Endothelial cell of umbilical vein (primary cell): ENCODE results near the gene RER1. TPM values are rescaled to one million over a fixed set of nuclear protein-coding genes. Genes with fewer than 3 reads are reported as not detected.

ENCODE experiments used
- BruUV-seq: library from RNA; stranded (reverse); fragments of 400-500 nt; replicated peaks from 2 replicates; lab custom pipeline; 2021; lab: Mats Ljungman, UMichigan
- CTCF ChIA-PET: fragments of 300-600, 350-600 bp; sonication (Branson Sonifier 250); formaldehyde crosslinking; loops from one replicate; lab custom pipeline; 2021; ENCODE audit warnings: antibody characterized with exemption, inconsistent platforms; lab: Charles Lee
- POLR2A ChIA-PET: fragments of 300-600, 350-600 bp; sonication (Branson Sonifier 250); formaldehyde crosslinking; loops from one replicate; lab custom pipeline; 2021; ENCODE audit warnings: antibody characterized with exemption, inconsistent platforms; lab: Charles Lee
- DNase-seq: peaks from one replicate; pipeline ENCODE4 v3.0.0-alpha.2; 2011; ENCODE audit warnings: low read depth, low spot score
- FAIRE-seq: peaks from 2 replicates; lab custom pipeline; 2011; peaks lifted over from hg19 to GRCh38; lab: Jason Lieb, UNC
- H2AFZ ChIP-seq: 2 replicates; pipeline ENCODE4 v1.6.0; 2012; ENCODE audit warnings: low read depth, low read length, control low read depth, inconsistent platforms
- H3K27ac ChIP-seq: 2 replicates; pipeline ENCODE4 v1.5.1; 2011; ENCODE audit warnings: low read depth, mild to moderate bottlenecking, control low read depth, low read length, moderate library complexity; ENCODE audit not compliant: insufficient read depth
- H3K27me3 ChIP-seq, 2 experiments: 2 replicates each; pipeline versions ENCODE4 v1.6.0 to v1.6.1; 2011; ENCODE audit warnings: low read length in 2 of 2, mixed read lengths in 1 of 2; ENCODE audit not compliant: control insufficient read depth in 2 of 2, insufficient read depth in 2 of 2
- H3K36me3 ChIP-seq, 2 experiments: 2 replicates in 1 of 2; 3 replicates in 1 of 2; pipeline ENCODE4 v1.5.1; 2011; ENCODE audit warnings: low read length in 2 of 2, mild to moderate bottlenecking in 1 of 2, moderate library complexity in 1 of 2; ENCODE audit not compliant: control insufficient read depth in 2 of 2, insufficient read depth in 2 of 2; ENCODE audit errors: extremely low read depth in 1 of 2
- H3K4me1 ChIP-seq: 3 replicates; pipeline ENCODE4 v1.5.1; 2011; ENCODE audit warnings: mild to moderate bottlenecking, low read length; ENCODE audit not compliant: control insufficient read depth, insufficient read depth; ENCODE audit errors: extremely low read depth
- H3K4me2 ChIP-seq: 2 replicates; pipeline ENCODE4 v1.6.1; 2011; ENCODE audit warnings: low read length, control low read depth, mixed read lengths; ENCODE audit not compliant: insufficient read depth
- H3K4me3 ChIP-seq, 3 experiments: fragments of 200-600 bp in 1 of 3; sonication (generic), shearing (Covaris generic) in 1 of 3; replicated peaks in 1 of 3; 2 replicates each; pipeline ENCODE4 v1.5.1; 2011 to 2016; ENCODE audit warnings: control low read depth in 3 of 3, low read length in 3 of 3, mild to moderate bottlenecking in 2 of 3, inconsistent platforms in 1 of 3, low read depth in 1 of 3, moderate library complexity in 1 of 3; ENCODE audit not compliant: insufficient read depth in 1 of 3
- H3K79me2 ChIP-seq: 2 replicates; pipeline ENCODE4 v1.6.0; 2012; ENCODE audit warnings: low read length, inconsistent platforms; ENCODE audit not compliant: control insufficient read depth, insufficient read depth
- H3K9ac ChIP-seq: replicated peaks from 2 replicates; pipeline ENCODE3; 2011; ENCODE audit warnings: low read length, control low read depth; ENCODE audit not compliant: insufficient read depth; ENCODE audit errors: extremely low read depth
- H3K9me1 ChIP-seq: replicated peaks from 3 replicates; pipeline ENCODE4 v1.6.0; 2011; ENCODE audit warnings: mild to moderate bottlenecking, low read length; ENCODE audit not compliant: control insufficient read depth, insufficient read depth; ENCODE audit errors: extremely low read depth
- H3K9me3 ChIP-seq: replicated peaks from 2 replicates; pipeline ENCODE4 v1.5.1; 2012; ENCODE audit warnings: low read length, inconsistent platforms; ENCODE audit not compliant: control insufficient read depth, insufficient read depth
- H4K20me1 ChIP-seq: replicated peaks from 2 replicates; pipeline ENCODE3; 2011; ENCODE audit warnings: mild to moderate bottlenecking, low read length; ENCODE audit not compliant: control insufficient read depth, insufficient read depth; ENCODE audit errors: extremely low read depth
- EZH2 ChIP-seq: IDR thresholded peaks from 2 replicates; pipeline ENCODE4 v1.6.1; 2012; ENCODE audit warnings: borderline replicate concordance, low read depth, mild to moderate bottlenecking, moderate library complexity, low read length, inconsistent platforms; ENCODE audit not compliant: severe bottlenecking
- FOS ChIP-seq: IDR thresholded peaks from 2 replicates; pipeline ENCODE4 v1.6.1; 2011; ENCODE audit warnings: mild to moderate bottlenecking, low read length, moderate library complexity, borderline replicate concordance; ENCODE audit not compliant: insufficient read depth
- GATA2 ChIP-seq: IDR thresholded peaks from 2 replicates; pipeline ENCODE4 v1.7.0; 2011; ENCODE audit warnings: low read depth, mild to moderate bottlenecking, moderate library complexity, mixed read lengths, low read length; ENCODE audit not compliant: insufficient read length, insufficient read depth
- JUN ChIP-seq: IDR thresholded peaks from 2 replicates; pipeline ENCODE4 v1.6.1; 2011; ENCODE audit warnings: borderline replicate concordance, low read depth; ENCODE audit not compliant: insufficient read length, insufficient read depth
- MYC ChIP-seq: IDR thresholded peaks from one replicate; pipeline ENCODE4 v1.6.1; 2011; ENCODE audit warnings: mild to moderate bottlenecking, low read depth, low read length
- POLR2A ChIP-seq: IDR thresholded peaks from 2 replicates; pipeline ENCODE4 v1.6.1; 2012; ENCODE audit warnings: low read depth, mild to moderate bottlenecking, control low read depth, low read length
- POLR2AphosphoS5 ChIP-seq: IDR thresholded peaks from 2 replicates; pipeline ENCODE4 v1.6.1; 2012; ENCODE audit warnings: low read depth, mild to moderate bottlenecking, control low read depth, low read length, moderate library complexity; ENCODE audit not compliant: insufficient read depth
- dilution Hi-C: fragments of 300-500 bp; cut with MboI; formaldehyde crosslinking; loops from one replicate; pipeline ENCODE4 v1.15.0; 2019; ENCODE audit warnings: low sequenced_read_pairs; ENCODE audit not compliant: extremely low pct_ligation_motif_present
- intact Hi-C: fragments of 100-400 bp; cut with micrococcal nuclease; formaldehyde crosslinking; loops from one replicate; pipeline ENCODE4 v1.10.0; 2022
- polyA plus RNA-seq, 4 experiments: library from polyadenylated mRNA; depleted of rRNA in 3 of 4; stranded (reverse) in 3 of 4; unstranded in 1 of 4; fragments of >200 nt; gene quantifications; 2 replicates each; pipeline versions ENCODE4 v1.2.1 to v1.2.3, GENCODE V29; 2011 to 2012; ENCODE audit warnings: missing spikeins in 1 of 4
- total RNA-seq: library from RNA; stranded (reverse); gene quantifications from 2 replicates; pipeline ENCODE4 v1.2.3, GENCODE V29; 2021
- TF ChIP-seq, protein P1 (sequence below), 2 donors: IDR thresholded peaks; 1 replicate in 1 of 2; 2 replicates in 1 of 2; pipeline ENCODE4 v1.5.1; 2011; ENCODE audit warnings: low read length in 2 of 2, mild to moderate bottlenecking in 2 of 2, moderate library complexity in 2 of 2, control low read depth in 1 of 2, inconsistent platforms in 1 of 2, low read depth in 1 of 2; ENCODE audit not compliant: insufficient read depth in 1 of 2; ENCODE audit errors: extremely low read depth in 1 of 2
- TF ChIP-seq, protein P2 (sequence below): IDR thresholded peaks from 2 replicates; pipeline ENCODE4 v1.6.1; 2011; ENCODE audit not compliant: insufficient read depth, insufficient read length

The RER1 gene
- total and polyA plus RNA-seq, 2 donors (not counting 3 experiments of a cell fraction or from before 2014, with no cell fraction given) = 179 to 292 TPM

DNA sequence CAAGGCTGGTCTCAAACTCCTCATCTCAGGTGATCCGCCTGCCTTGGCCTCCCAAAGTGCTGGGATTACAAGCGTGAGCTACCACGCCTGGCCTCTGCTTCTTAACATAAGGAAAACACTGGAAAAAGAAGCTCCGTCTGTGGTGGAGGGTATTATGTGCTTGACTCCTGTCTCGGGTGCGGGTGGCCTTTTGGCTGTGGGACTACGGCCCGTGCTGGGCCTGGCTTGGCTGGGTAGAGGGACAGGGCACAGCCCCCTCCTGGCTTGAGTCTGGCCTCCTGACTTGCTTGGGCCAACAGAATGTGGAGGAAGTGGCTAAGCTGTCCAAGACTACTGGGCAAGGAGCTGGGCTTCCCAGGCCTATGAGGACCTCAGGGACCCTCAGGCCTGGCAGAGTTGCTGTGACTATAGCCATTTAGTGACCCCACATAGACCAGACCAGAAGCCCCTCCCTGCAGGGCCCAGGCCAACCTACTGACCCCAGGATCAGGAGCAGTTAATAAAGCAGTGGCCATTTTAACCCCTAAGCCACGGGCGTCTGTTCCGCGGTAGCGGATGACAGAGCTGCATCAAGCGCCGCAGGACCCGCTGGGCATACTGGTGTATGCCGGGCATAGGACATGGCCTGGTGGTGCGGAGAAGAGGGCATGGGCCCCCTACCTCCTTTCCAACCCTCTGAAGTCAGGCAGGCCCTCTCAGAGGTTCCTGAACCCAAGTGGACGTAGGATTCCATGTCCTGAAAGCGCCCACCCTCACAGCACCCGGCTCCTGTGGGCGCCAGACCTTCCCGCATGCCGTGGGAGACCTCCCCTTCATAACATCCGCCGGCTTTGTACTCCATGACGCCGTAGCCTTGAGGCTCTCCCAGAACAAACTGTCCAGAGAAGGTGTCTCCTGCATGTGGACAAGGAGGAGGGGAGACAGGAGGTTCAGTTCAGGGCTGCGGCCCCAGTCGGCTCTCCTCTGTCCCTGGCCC lies 4.7 kb upstream of the RER1 start:
- dilution Hi-C loops (no loop called here), intact Hi-C loops (no loop called here)
- H3K9me1 ChIP-seq = no peaks in the 10 kb centered on the region
- no peaks in the 10 kb centered on the region for H3K27me3 ChIP-seq
- CTCF ChIA-PET = interaction anchor here (8.9 kb wide), 1 partner anchor 187 kb away, joined by 631 read pairs; the partner anchor contains the start of gene FAAP20
- no peak overlapping the region for H2AFZ ChIP-seq
- POLR2A ChIA-PET = no interaction called here
- H3K4me3 ChIP-seq = no peak overlapping the region
- no peak overlapping the region for H3K9ac ChIP-seq
- H3K4me1 ChIP-seq = peaks cover 5% of the 10 kb centered on the region
- H3K27ac ChIP-seq = no peak overlapping the region
- H3K79me2 ChIP-seq = no peaks in the 10 kb centered on the region
- no TSS peak for BruUV-seq
- DNase-seq (no peak), FAIRE-seq (no peak)
- H4K20me1 ChIP-seq = no peaks in the 10 kb centered on the region
- no peaks in the 10 kb centered on the region for H3K9me3 ChIP-seq
- TF ChIP-seq FOS (no peak), POLR2A (no peak), POLR2AphosphoS5 (no peak), JUN (no peak), MYC (no peak), EZH2 (no peak), GATA2 (no peak)
- TF ChIP-seq, protein P1, sequence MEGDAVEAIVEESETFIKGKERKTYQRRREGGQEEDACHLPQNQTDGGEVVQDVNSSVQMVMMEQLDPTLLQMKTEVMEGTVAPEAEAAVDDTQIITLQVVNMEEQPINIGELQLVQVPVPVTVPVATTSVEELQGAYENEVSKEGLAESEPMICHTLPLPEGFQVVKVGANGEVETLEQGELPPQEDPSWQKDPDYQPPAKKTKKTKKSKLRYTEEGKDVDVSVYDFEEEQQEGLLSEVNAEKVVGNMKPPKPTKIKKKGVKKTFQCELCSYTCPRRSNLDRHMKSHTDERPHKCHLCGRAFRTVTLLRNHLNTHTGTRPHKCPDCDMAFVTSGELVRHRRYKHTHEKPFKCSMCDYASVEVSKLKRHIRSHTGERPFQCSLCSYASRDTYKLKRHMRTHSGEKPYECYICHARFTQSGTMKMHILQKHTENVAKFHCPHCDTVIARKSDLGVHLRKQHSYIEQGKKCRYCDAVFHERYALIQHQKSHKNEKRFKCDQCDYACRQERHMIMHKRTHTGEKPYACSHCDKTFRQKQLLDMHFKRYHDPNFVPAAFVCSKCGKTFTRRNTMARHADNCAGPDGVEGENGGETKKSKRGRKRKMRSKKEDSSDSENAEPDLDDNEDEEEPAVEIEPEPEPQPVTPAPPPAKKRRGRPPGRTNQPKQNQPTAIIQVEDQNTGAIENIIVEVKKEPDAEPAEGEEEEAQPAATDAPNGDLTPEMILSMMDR (IDR thresholded peaks at IDR 0.05; ENCODE audit: extremely low read depth in 1 of 2, insufficient read depth in 1 of 2, low read depth in 1 of 2, low read length in 2 of 2) = no peak
- TF ChIP-seq, protein P2, sequence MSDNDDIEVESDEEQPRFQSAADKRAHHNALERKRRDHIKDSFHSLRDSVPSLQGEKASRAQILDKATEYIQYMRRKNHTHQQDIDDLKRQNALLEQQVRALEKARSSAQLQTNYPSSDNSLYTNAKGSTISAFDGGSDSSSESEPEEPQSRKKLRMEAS = no peak
- H3K36me3 ChIP-seq = no peaks in the 10 kb centered on the region
- H3K4me2 ChIP-seq = no peak overlapping the region
